HepG2 (cell line): ENCODE measurements around the gene GAN. TPM values are rescaled to one million over a fixed set of nuclear protein-coding genes. Genes with fewer than 3 reads are reported as not detected.
A peak's percentile ranks its signal among the peaks of the same experiment; 100 is the strongest.
"Not testable (repeated sequence)": the region's sequence is repeated elsewhere in the genome, so short reads cannot be mapped to it uniquely, and the experiment has no call there.

Source experiments
- ATAC-seq: fragments of 200-7000 bp; cut with Tn5 transposase; 3 replicates; pipeline ENCODE4 v1.9.1; 2020; ENCODE audit warnings: mild to moderate bottlenecking, moderate library complexity
- BruUV-seq: library from RNA; stranded (reverse); fragments of 400-500 nt; replicated peaks from 2 replicates; lab custom pipeline; 2021; lab: Mats Ljungman, UMichigan
- CTCF ChIA-PET: fragments of 300-600 bp; formaldehyde crosslinking; extraction: SDS; loops from one replicate; lab custom pipeline; 2021; ENCODE audit warnings: low total read pairs, inconsistent platforms, low intra/inter-chr PET ratio; lab: Yijun Ruan, JAX
- POLR2A ChIA-PET: fragments of 350-600 bp; sonication (Branson Sonifier 250); formaldehyde crosslinking; loops from one replicate; lab custom pipeline; 2020; ENCODE audit warnings: antibody characterized with exemption, inconsistent platforms; lab: Yijun Ruan, JAX
- DNase-seq: peaks from one replicate; pipeline ENCODE4 v3.0.0-alpha.2; 2015; ENCODE audit warnings: low spot score
- FAIRE-seq: peaks from 3 replicates; lab custom pipeline; 2011; peaks lifted over from hg19 to GRCh38; lab: Jason Lieb, UNC
- H2AFZ ChIP-seq: one replicate; pipeline ENCODE4 v1.6.1; 2011; ENCODE audit warnings: low read length, inconsistent platforms
- H3K27ac ChIP-seq: fragments of 300-600 bp; 3 replicates; pipeline ENCODE4 v1.8.0; 2011; ENCODE audit warnings: mixed run types, mild to moderate bottlenecking, mixed read lengths, low read length, inconsistent platforms; ENCODE audit not compliant: insufficient read depth; ENCODE audit errors: extremely low read length
- H3K27me3 ChIP-seq, 2 experiments: fragments of 200-600 bp in 1 of 2; 2 replicates in 1 of 2; 3 replicates in 1 of 2; pipeline versions ENCODE4 v1.6.0 to v1.8.0; 2011; ENCODE audit warnings: low read length in 2 of 2, mild to moderate bottlenecking in 2 of 2, moderate library complexity in 2 of 2, inconsistent platforms in 1 of 2; ENCODE audit not compliant: insufficient read depth in 2 of 2, control insufficient read depth in 1 of 2
- H3K36me3 ChIP-seq, 2 experiments: fragments of 200-600 bp in 1 of 2; replicated peaks in 1 of 2; 2 replicates in 1 of 2; 3 replicates in 1 of 2; pipeline versions ENCODE4 v1.5.1 to v1.8.0; 2011; ENCODE audit warnings: low read length in 2 of 2, inconsistent platforms in 1 of 2; ENCODE audit not compliant: insufficient read depth in 2 of 2, control insufficient read depth in 1 of 2
- H3K4me1 ChIP-seq: 2 replicates; pipeline ENCODE4 v1.5.1; 2012; ENCODE audit warnings: low read length, inconsistent platforms; ENCODE audit not compliant: insufficient read depth
- H3K4me2 ChIP-seq: 2 replicates; pipeline ENCODE4 v1.6.0; 2011; ENCODE audit warnings: low read depth, low read length, inconsistent platforms
- H3K4me3 ChIP-seq, 3 experiments: fragments of 200-600 bp in 1 of 3; sonication (generic), shearing (Covaris generic) in 1 of 3; replicated peaks in 1 of 3; 2 replicates each; pipeline ENCODE4 v1.5.1; 2011 to 2016; ENCODE audit warnings: low read length in 3 of 3, inconsistent platforms in 2 of 3, low read depth in 2 of 3, mild to moderate bottlenecking in 2 of 3, control low read depth in 1 of 3, mixed read lengths in 1 of 3; ENCODE audit not compliant: insufficient read depth in 1 of 3
- H3K79me2 ChIP-seq: one replicate; pipeline ENCODE4 v1.6.1; 2011; ENCODE audit warnings: low read length, inconsistent platforms; ENCODE audit not compliant: insufficient read depth
- H3K9ac ChIP-seq: 2 replicates; pipeline ENCODE4 v1.6.0; 2011; ENCODE audit warnings: mild to moderate bottlenecking, low read depth, low read length, inconsistent platforms; ENCODE audit not compliant: insufficient read depth
- H3K9me3 ChIP-seq: 2 replicates; pipeline ENCODE4 v1.5.1; 2012; ENCODE audit warnings: mild to moderate bottlenecking, low read length
- H4K20me1 ChIP-seq: 2 replicates; pipeline ENCODE4 v1.6.0; 2011; ENCODE audit warnings: inconsistent platforms, mild to moderate bottlenecking, low read length, moderate library complexity; ENCODE audit not compliant: insufficient read depth
- AHR ChIP-seq: IDR thresholded peaks from 2 replicates; pipeline ENCODE4 v1.6.1; 2018; ENCODE audit warnings: missing genetic modification reagents, missing compliant biosample characterization
- ATF7-NPFF ChIP-seq: sonication (generic); formaldehyde crosslinking; IDR thresholded peaks from 2 replicates; pipeline ENCODE4 v1.8.1; 2023; ENCODE audit warnings: mild to moderate bottlenecking, low read depth, missing genetic modification reagents, moderate library complexity
- CBX5 ChIP-seq: sonication (generic); formaldehyde crosslinking; IDR thresholded peaks from 2 replicates; pipeline ENCODE4 v1.4.0; 2020; ENCODE audit warnings: missing genetic modification reagents, borderline replicate concordance
- GTF3A ChIP-seq: sonication (generic); formaldehyde crosslinking; conservative IDR thresholded peaks from 2 replicates; pipeline ENCODE4 v1.4.0; 2020; ENCODE audit warnings: mild to moderate bottlenecking, missing genetic modification reagents
- KDM5B ChIP-seq: sonication (generic); formaldehyde crosslinking; IDR thresholded peaks from 2 replicates; pipeline ENCODE4 v1.4.0; 2020; ENCODE audit warnings: missing genetic modification reagents, mild to moderate bottlenecking, borderline replicate concordance
- KLF12 ChIP-seq: sonication (generic); formaldehyde crosslinking; IDR thresholded peaks from 2 replicates; pipeline ENCODE4 v1.4.0; 2020; ENCODE audit warnings: missing genetic modification reagents, borderline replicate concordance
- MXD4 ChIP-seq: IDR thresholded peaks from 2 replicates; pipeline ENCODE4 v1.6.1; 2016; ENCODE audit warnings: mild to moderate bottlenecking, missing biosample characterization, missing genetic modification reagents
- NCOA5 ChIP-seq: sonication (generic); formaldehyde crosslinking; IDR thresholded peaks from 2 replicates; pipeline ENCODE4 v1.4.0; 2020; ENCODE audit warnings: missing genetic modification reagents
- REXO4 ChIP-seq: sonication (generic); formaldehyde crosslinking; IDR thresholded peaks from 2 replicates; pipeline ENCODE4 v1.8.0; 2022; ENCODE audit warnings: missing genetic modification reagents, mild to moderate bottlenecking, borderline replicate concordance
- ZFP36 ChIP-seq: fragments of 150-350 bp; IDR thresholded peaks from 2 replicates; pipeline ENCODE4 v1.6.1; 2018; ENCODE audit warnings: borderline replicate concordance, low read length, low read depth; ENCODE audit not compliant: partially characterized antibody
- ZNF121 ChIP-seq: sonication (generic); formaldehyde crosslinking; IDR thresholded peaks from 2 replicates; pipeline ENCODE4 v1.5.0; 2020; ENCODE audit warnings: mild to moderate bottlenecking, missing genetic modification reagents
- ZNF382 ChIP-seq: sonication (generic); formaldehyde crosslinking; IDR thresholded peaks from 2 replicates; pipeline ENCODE4 v1.5.0; 2020; ENCODE audit warnings: missing genetic modification reagents, mild to moderate bottlenecking, borderline replicate concordance
- ZNF773 ChIP-seq: sonication (generic); formaldehyde crosslinking; IDR thresholded peaks from 2 replicates; pipeline ENCODE4 v1.4.0; 2020; ENCODE audit warnings: missing genetic modification reagents, borderline replicate concordance
- WGBS: methylation state at CpG from one replicate; pipeline ENCODE4 v1.1.6; 2017; ENCODE audit warnings: low lambda C conversion rate; 5-methylcytosine and 5-hydroxymethylcytosine counted together
- in situ Hi-C: cut with HindIII; loops from 2 replicates; pipeline ENCODE4 v1.10.0; 2017; ENCODE audit warnings: low pct_unique_long_range_greater_than_20kb; ENCODE audit not compliant: extremely low pct_ligation_motif_present
- intact Hi-C: fragments of 100-400 bp; cut with micrococcal nuclease; formaldehyde crosslinking; loops from one replicate; pipeline ENCODE4 v1.10.0; 2022; ENCODE audit not compliant: unreplicated experiment
- polyA plus RNA-seq, 8 experiments: library from polyadenylated mRNA; depleted of rRNA in 3 of 8; stranded (reverse) in 7 of 8; unstranded in 1 of 8; fragments of >200 nt; fragmentation: Illumina TruSeq in 4 of 8; extraction: Trizol in 4 of 8; gene quantifications; 2 replicates each; pipeline versions ENCODE4 v1.2.1 to v1.2.3, GENCODE V29; 2011 to 2016; ENCODE audit warnings: low read depth in 4 of 8, missing spikeins in 1 of 8, mixed read lengths in 1 of 8; ENCODE audit not compliant: insufficient read depth in 1 of 8
- total RNA-seq, 5 experiments: library from RNA; depleted of rRNA; stranded (reverse); fragments of >200 nt; fragmentation: Illumina TruSeq; extraction: Trizol; gene quantifications; 2 replicates each; pipeline ENCODE4 v1.2.3, GENCODE V29; 2016; ENCODE audit warnings: low read depth in 1 of 5
- TF ChIP-seq, protein P1 (sequence below): IDR thresholded peaks from 2 replicates; pipeline ENCODE4 v1.6.1; 2016; ENCODE audit warnings: mild to moderate bottlenecking
- TF ChIP-seq, protein P2 (sequence below): sonication (generic); formaldehyde crosslinking; IDR thresholded peaks from 2 replicates; pipeline ENCODE4 v1.5.0; 2020; ENCODE audit warnings: missing genetic modification reagents
- TF ChIP-seq, protein P3 (sequence below): sonication (generic); formaldehyde crosslinking; IDR thresholded peaks from 2 replicates; pipeline ENCODE4 v1.9.0; 2021; ENCODE audit warnings: missing genetic modification reagents, mild to moderate bottlenecking, borderline replicate concordance

The GAN gene
- total and polyA plus RNA-seq, 2 of the 13 experiments (the other 11 are each of a cell fraction or from before 2014, with no cell fraction given), result 4.3 to 11.0 TPM

DNA sequence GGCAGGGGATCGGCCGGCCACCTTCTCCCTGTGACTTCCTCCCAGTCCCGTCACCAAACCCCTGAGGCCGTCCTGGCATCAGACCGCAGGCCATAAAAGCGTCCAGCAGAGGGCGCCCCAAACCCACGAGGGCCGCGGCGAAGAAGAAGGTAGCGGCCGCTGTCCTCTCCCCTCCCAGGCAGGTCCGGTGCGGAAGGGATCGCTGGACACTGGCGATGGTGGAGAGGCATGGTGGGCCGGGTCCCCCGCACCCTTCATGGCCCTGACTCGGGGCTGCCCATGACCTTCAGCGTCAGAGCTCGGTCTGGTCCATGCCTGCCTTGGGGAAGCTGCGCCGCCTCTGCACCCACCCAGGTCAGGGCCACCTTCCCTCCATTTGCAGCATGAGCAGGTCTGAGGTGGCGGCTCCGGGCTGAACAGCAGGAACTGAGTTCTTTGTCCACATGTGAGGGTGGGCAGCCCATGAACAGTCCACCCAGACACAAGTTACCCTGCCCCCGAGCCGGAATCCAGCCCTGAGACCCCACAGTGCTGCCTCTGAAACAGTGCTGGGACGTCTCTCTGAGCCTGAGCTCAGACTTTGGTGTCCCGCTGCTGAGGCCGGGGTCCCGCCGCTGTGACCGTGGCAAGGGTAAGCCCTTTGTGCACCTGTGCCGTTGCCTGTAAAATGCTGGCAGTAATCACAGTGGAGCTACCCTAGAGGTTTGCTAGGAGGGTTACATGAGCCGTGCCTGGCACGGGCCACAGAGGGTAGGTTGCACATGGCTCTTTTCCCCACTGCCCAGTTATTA lies 89.0 kb downstream of the GAN start (continued):
- no peak for TF ChIP-seq KLF12 (CRISPR knock-in tag)
- TF ChIP-seq ZFP36, result peak; percentile 39
- TF ChIP-seq, protein P1, sequence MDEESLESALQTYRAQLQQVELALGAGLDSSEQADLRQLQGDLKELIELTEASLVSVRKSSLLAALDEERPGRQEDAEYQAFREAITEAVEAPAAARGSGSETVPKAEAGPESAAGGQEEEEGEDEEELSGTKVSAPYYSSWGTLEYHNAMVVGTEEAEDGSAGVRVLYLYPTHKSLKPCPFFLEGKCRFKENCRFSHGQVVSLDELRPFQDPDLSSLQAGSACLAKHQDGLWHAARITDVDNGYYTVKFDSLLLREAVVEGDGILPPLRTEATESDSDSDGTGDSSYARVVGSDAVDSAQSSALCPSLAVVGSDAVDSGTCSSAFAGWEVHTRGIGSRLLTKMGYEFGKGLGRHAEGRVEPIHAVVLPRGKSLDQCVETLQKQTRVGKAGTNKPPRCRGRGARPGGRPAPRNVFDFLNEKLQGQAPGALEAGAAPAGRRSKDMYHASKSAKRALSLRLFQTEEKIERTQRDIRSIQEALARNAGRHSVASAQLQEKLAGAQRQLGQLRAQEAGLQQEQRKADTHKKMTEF (CRISPR knock-in tag), result peak; percentile 78
- TF ChIP-seq KDM5B (CRISPR knock-in tag), result peak; percentile 93
- TF ChIP-seq, protein P2, sequence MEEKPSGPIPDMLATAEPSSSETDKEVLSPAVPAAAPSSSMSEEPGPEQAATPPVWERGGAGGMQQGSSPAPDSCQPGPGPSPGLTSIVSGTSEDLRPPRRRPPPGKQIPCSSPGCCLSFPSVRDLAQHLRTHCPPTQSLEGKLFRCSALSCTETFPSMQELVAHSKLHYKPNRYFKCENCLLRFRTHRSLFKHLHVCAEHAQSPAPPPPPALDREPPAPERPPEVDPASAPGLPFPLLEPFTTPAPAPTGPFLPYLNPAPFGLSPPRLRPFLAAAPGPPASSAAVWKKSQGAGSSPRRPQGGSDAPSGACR (CRISPR knock-in tag), result peak; percentile 92; the same call in 1 of the 2 replicates
- TF ChIP-seq GTF3A (CRISPR knock-in tag), result peak; percentile 97; the same call in 1 of the 2 replicates
- TF ChIP-seq NCOA5, result no peak
- TF ChIP-seq, protein P3, sequence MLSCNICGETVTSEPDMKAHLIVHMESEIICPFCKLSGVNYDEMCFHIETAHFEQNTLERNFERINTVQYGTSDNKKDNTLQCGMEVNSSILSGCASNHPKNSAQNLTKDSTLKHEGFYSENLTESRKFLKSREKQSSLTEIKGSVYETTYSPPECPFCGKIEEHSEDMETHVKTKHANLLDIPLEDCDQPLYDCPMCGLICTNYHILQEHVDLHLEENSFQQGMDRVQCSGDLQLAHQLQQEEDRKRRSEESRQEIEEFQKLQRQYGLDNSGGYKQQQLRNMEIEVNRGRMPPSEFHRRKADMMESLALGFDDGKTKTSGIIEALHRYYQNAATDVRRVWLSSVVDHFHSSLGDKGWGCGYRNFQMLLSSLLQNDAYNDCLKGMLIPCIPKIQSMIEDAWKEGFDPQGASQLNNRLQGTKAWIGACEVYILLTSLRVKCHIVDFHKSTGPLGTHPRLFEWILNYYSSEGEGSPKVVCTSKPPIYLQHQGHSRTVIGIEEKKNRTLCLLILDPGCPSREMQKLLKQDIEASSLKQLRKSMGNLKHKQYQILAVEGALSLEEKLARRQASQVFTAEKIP (CRISPR knock-in tag), result no peak
- TF ChIP-seq ZNF773 (CRISPR knock-in tag), result no peak
- peak; percentile 23 for TF ChIP-seq ZNF121
- TF ChIP-seq AHR (CRISPR knock-in tag), result 0 out of 2 replicates have a peak, but pooled peaks have one; percentile 61
- peak; percentile 82; the same call in 1 of the 2 replicates for TF ChIP-seq CBX5
- TF ChIP-seq REXO4 (CRISPR knock-in tag), result no peak
- TF ChIP-seq ZNF382 (CRISPR knock-in tag), result no peak
- peak; percentile 73; the same call in 1 of the 2 replicates for TF ChIP-seq MXD4 (CRISPR knock-in tag)
- TF ChIP-seq ATF7-NPFF (CRISPR knock-in tag), result peak; percentile 52; the same call in 1 of the 2 replicates

DNA sequence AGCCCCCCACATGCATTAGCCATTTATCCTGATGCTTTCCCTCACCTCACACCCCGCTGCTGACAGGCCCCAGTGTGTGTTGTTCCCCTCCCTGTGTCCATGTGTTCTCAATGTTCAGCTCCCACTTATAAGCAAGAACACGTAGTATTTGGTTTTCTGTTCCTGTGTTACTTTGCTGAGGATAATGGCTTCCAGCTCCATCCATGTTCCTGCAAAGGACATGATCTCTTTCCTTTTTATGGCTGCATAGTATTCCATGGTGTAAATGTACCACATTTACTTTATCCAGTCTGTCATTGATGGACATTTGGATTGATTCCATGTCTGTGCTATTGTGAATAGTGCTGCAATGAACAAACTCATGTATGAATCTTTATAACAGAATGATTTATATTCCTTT lies 90.2 kb downstream of the GAN start:
- H4K20me1 ChIP-seq, H3K79me2 ChIP-seq, H3K4me2 ChIP-seq, H3K9me3 ChIP-seq, H2AFZ ChIP-seq, BruUV-seq, in situ Hi-C loops, DNase-seq, H3K4me3 ChIP-seq, H3K27me3 ChIP-seq, H3K27ac ChIP-seq, FAIRE-seq, ATAC-seq, H3K36me3 ChIP-seq, H3K9ac ChIP-seq: not testable (repeated sequence)
- CTCF ChIA-PET, result interaction anchor here (2.0 to 4.0 kb wide), 2 partner anchors 318 to 333 kb away, joined by 8 to 25 read pairs; no protein-coding TSS in a partner anchor
- peaks cover 33% of the 10 kb centered on the region for H3K4me1 ChIP-seq
- POLR2A ChIA-PET, result interaction anchor here (1.2 kb wide), 1 partner anchor 52 kb away, joined by 4 read pairs; no protein-coding TSS in a partner anchor
- WGBS, result 89% methylated on average over 2 of the region's 2 CpGs
- intact Hi-C loops, result loop anchor here (2.0 kb wide), 1 partner anchor 26 kb away; no protein-coding TSS in a partner anchor
